ENCODE results near the gene FTSJ1.
"Not testable (repeated sequence)": the region's sequence is repeated elsewhere in the genome, so short reads cannot be mapped to it uniquely, and the experiment has no call there.

Gene FTSJ1

GRCh38 chrX:48475774-48476577 is at the start of gene FTSJ1:
Gene FTSJ1, plus strand, starts transcription at chrX:48476199. Its CDS starts 1,849 bp downstream, at chrX:48478048.
- peak; percentile 85 for DNase-seq (ENCODE audit: low spot score)

- DNase-seq (ENCODE audit: low spot score), result not testable (repeated sequence)
Observed at GRCh38 chrX:48427027-48427716, 48.8 kb upstream of the FTSJ1 start.

- not testable (repeated sequence) for DNase-seq (ENCODE audit: low spot score)
Observed at GRCh38 chrX:48429606-48430005, 46.4 kb upstream of the FTSJ1 start.

GRCh38 chrX:48430166-48430565 is 45.8 kb upstream of the FTSJ1 start:
- DNase-seq (ENCODE audit: low spot score), result not testable (repeated sequence)

GRCh38 chrX:48433713-48434112 is 42.3 kb upstream of the FTSJ1 start:
- not testable (repeated sequence) for DNase-seq (ENCODE audit: low spot score)

GRCh38 chrX:48447201-48447600 is 28.8 kb upstream of the FTSJ1 start:
- not testable (repeated sequence) for DNase-seq (ENCODE audit: low spot score)

GRCh38 chrX:48450076-48450475 is 25.9 kb upstream of the FTSJ1 start:
- DNase-seq (ENCODE audit: low spot score), result no peak

GRCh38 chrX:48451708-48452107 is 24.3 kb upstream of the FTSJ1 start:
- DNase-seq (ENCODE audit: low spot score), result no peak

GRCh38 chrX:48456628-48457331 is 19.2 kb upstream of the FTSJ1 start:
- DNase-seq (ENCODE audit: low spot score), result no peak

GRCh38 chrX:48458711-48459110 is 17.3 kb upstream of the FTSJ1 start:
- DNase-seq (ENCODE audit: low spot score), result no peak

GRCh38 chrX:48459483-48459882 is 16.5 kb upstream of the FTSJ1 start:
- DNase-seq (ENCODE audit: low spot score), result no peak

- no peak for DNase-seq (ENCODE audit: low spot score)
Observed at GRCh38 chrX:48460031-48460430, 16.0 kb upstream of the FTSJ1 start.

GRCh38 chrX:48460606-48461005 is 15.4 kb upstream of the FTSJ1 start:
- no peak for DNase-seq (ENCODE audit: low spot score)

GRCh38 chrX:48461830-48462229 is 14.2 kb upstream of the FTSJ1 start:
- DNase-seq (ENCODE audit: low spot score), result no peak

- DNase-seq (ENCODE audit: low spot score), result peak; percentile 83
Observed at GRCh38 chrX:48465336-48465933, 10.6 kb upstream of the FTSJ1 start.

GRCh38 chrX:48466696-48467095 is 9.3 kb upstream of the FTSJ1 start:
- no peak for DNase-seq (ENCODE audit: low spot score)

GRCh38 chrX:48467281-48467761 is 8.7 kb upstream of the FTSJ1 start:
- DNase-seq (ENCODE audit: low spot score), result no peak

GRCh38 chrX:48468247-48468671 is 7.7 kb upstream of the FTSJ1 start:
- peak; percentile 45 for DNase-seq (ENCODE audit: low spot score)

GRCh38 chrX:48468693-48469691 is 7.0 kb upstream of the FTSJ1 start:
- DNase-seq (ENCODE audit: low spot score), result no peak

- no peak for DNase-seq (ENCODE audit: low spot score)
Observed at GRCh38 chrX:48470110-48470832, 5.7 kb upstream of the FTSJ1 start, which contains the start of gene SLC38A5. Gene SLC38A5, minus strand, starts transcription at chrX:48470260. Its CDS starts 2,336 bp downstream, at chrX:48467924.
